Upper lobe of left lung (tissue), 4 donors: ENCODE results near the gene AGO3.

ENCODE experiments used
- CTCF ChIP-seq, 6 experiments: fragments of 450-650 bp in 4 of 6; fragments of 200-600 bp in 2 of 6; sonication (generic) in 2 of 6; IDR thresholded peaks; one replicate each; pipeline ENCODE4 v1.5.1; 2016 to 2019; ENCODE audit warnings: antibody characterized with exemption in 6 of 6
- EP300 ChIP-seq, 4 donors: sonication (generic); formaldehyde crosslinking; IDR thresholded peaks; one replicate each; pipeline ENCODE4 v1.5.1; 2017; ENCODE audit warnings: antibody characterized with exemption in 4 of 4, control low read depth in 2 of 4
- POLR2A ChIP-seq, 4 donors: fragments of 450-650 bp; IDR thresholded peaks; one replicate each; pipeline ENCODE4 v1.5.1; 2016 to 2017; ENCODE audit warnings: antibody characterized with exemption in 4 of 4, mild to moderate bottlenecking in 2 of 4

GRCh38 chr1:36081926-36082485 lies 151.1 kb downstream of the AGO3 start:
- TF ChIP-seq CTCF (IDR thresholded peaks at IDR 0.05) = no peak
- TF ChIP-seq POLR2A (IDR thresholded peaks at IDR 0.05) = no peak
- TF ChIP-seq EP300 (IDR thresholded peaks at IDR 0.05) = no peak
